HepG2 (cell line): Measurements from ENCODE around the gene SLCO2A1.

Experiments
- EP300 ChIP-seq, 3 experiments: sonication (generic) in 1 of 3; formaldehyde crosslinking in 1 of 3; IDR thresholded peaks; 2 replicates each; pipeline versions ENCODE4 v1.5.1 to v1.6.1; 2011 to 2020; ENCODE audit warnings: low read depth in 2 of 3, low read length in 2 of 3, borderline replicate concordance in 1 of 3, improper control_type of control experiment in 1 of 3, mild to moderate bottlenecking in 1 of 3, missing genetic modification reagents in 1 of 3, moderate library complexity in 1 of 3
- HNRNPLL ChIP-seq: fragments of 200-400 bp; formaldehyde crosslinking; IDR thresholded peaks from 2 replicates; pipeline ENCODE4 v1.6.1; 2017; ENCODE audit warnings: mild to moderate bottlenecking, low read depth, low read length; ENCODE audit not compliant: poor library complexity, severe bottlenecking
- NFYB ChIP-seq: sonication (generic); formaldehyde crosslinking; IDR thresholded peaks from 2 replicates; pipeline ENCODE4 v1.4.0; 2020; ENCODE audit warnings: missing genetic modification reagents
- NR2C2 ChIP-seq: sonication (generic); formaldehyde crosslinking; IDR thresholded peaks from 2 replicates; pipeline ENCODE4 v1.4.0; 2020; ENCODE audit warnings: missing genetic modification reagents, mild to moderate bottlenecking, moderate library complexity, borderline replicate concordance
- NR2F2 ChIP-seq: IDR thresholded peaks from 2 replicates; pipeline ENCODE4 v1.6.1; 2012; ENCODE audit warnings: low read depth, inconsistent platforms, borderline replicate concordance
- RAD21 ChIP-seq: fragments of 450-650 bp; formaldehyde crosslinking; IDR thresholded peaks from 2 replicates; pipeline ENCODE4 v1.5.0; 2020; ENCODE audit warnings: mild to moderate bottlenecking
- SUZ12 ChIP-seq: fragments of 150-350 bp; IDR thresholded peaks from 2 replicates; pipeline ENCODE4 v1.6.1; 2014; ENCODE audit warnings: low read depth, low read length
- TAF1 ChIP-seq: sonication (generic); formaldehyde crosslinking; IDR thresholded peaks from 2 replicates; pipeline ENCODE4 v1.4.0; 2020; ENCODE audit warnings: missing genetic modification reagents
- TF ChIP-seq, protein P1 (sequence below): sonication (generic); formaldehyde crosslinking; IDR thresholded peaks from 2 replicates; pipeline ENCODE4 v1.4.0; 2020; ENCODE audit warnings: missing genetic modification reagents, mild to moderate bottlenecking, borderline replicate concordance
- TF ChIP-seq, protein P2 (sequence below): sonication (generic); formaldehyde crosslinking; IDR thresholded peaks from 2 replicates; pipeline ENCODE4 v1.5.0; 2020; ENCODE audit warnings: mild to moderate bottlenecking, missing genetic modification reagents, moderate library complexity
- TF ChIP-seq, protein P3 (sequence below): sonication (generic); formaldehyde crosslinking; IDR thresholded peaks from 2 replicates; pipeline ENCODE4 v1.8.1; 2023; ENCODE audit warnings: mild to moderate bottlenecking, inconsistent platforms, moderate library complexity, missing genetic modification reagents, borderline replicate concordance
- TF ChIP-seq, protein P4 (sequence below): sonication (generic); formaldehyde crosslinking; IDR thresholded peaks from 2 replicates; pipeline ENCODE4 v1.8.0; 2023; ENCODE audit warnings: mild to moderate bottlenecking, missing genetic modification reagents
- TF ChIP-seq, protein P5 (sequence below): sonication (generic); formaldehyde crosslinking; IDR thresholded peaks from 2 replicates; pipeline ENCODE4 v1.4.0; 2020; ENCODE audit warnings: missing genetic modification reagents
- TF ChIP-seq, protein P6 (sequence below): IDR thresholded peaks from 2 replicates; pipeline ENCODE4 v1.6.1; 2016

DNA sequence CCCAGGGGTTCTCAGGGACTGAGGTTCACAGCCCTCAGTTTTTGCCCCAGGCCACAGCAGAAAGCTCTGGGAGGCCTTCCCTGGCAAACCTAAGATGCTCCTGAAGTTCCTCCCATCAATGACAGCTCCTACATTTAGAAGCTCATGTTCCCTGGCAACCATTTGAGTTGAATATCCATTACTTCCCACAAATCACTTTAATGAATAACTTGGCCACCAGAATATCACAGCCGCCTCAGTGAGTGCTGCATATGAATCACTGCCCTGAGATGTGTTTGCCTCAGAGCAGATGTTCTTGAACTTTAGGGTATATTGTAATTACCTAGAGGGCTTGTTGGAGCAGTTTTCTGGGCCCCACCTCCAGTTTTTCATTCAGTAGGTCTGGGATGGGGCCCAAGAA, 27.4 kb downstream of the SLCO2A1 start:
- TF ChIP-seq, protein P1, sequence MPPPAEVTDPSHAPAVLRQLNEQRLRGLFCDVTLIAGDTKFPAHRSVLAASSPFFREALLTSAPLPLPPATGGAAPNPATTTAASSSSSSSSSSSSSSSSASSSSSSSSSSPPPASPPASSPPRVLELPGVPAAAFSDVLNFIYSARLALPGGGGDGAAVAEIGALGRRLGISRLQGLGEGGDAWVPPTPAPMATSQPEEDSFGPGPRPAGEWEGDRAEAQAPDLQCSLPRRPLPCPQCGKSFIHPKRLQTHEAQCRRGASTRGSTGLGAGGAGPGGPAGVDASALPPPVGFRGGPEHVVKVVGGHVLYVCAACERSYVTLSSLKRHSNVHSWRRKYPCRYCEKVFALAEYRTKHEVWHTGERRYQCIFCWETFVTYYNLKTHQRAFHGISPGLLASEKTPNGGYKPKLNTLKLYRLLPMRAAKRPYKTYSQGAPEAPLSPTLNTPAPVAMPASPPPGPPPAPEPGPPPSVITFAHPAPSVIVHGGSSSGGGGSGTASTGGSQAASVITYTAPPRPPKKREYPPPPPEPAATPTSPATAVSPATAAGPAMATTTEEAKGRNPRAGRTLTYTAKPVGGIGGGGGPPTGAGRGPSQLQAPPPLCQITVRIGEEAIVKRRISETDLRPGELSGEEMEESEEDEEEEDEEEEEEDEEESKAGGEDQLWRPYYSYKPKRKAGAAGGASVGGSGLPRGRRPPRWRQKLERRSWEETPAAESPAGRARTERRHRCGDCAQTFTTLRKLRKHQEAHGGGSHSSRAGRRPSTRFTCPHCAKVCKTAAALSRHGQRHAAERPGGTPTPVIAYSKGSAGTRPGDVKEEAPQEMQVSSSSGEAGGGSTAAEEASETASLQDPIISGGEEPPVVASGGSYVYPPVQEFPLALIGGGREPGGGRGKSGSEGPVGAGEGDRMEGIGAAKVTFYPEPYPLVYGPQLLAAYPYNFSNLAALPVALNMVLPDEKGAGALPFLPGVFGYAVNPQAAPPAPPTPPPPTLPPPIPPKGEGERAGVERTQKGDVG (CRISPR knock-in tag): no peak
- TF ChIP-seq NR2C2 (no peak), TAF1 (CRISPR knock-in tag) (no peak), HNRNPLL (no peak), SUZ12 (no peak), EP300 (IDR thresholded peaks at IDR 0.05; ENCODE audit: low read depth in 2 of 2, low read length in 2 of 2) (no peak), EP300 (CRISPR knock-in tag; IDR thresholded peaks at IDR 0.05; ENCODE audit: borderline replicate concordance) (no peak), NR2F2 (no peak), RAD21 (CRISPR knock-in tag) (no peak), NFYB (CRISPR knock-in tag) (no peak)
- TF ChIP-seq, protein P2, sequence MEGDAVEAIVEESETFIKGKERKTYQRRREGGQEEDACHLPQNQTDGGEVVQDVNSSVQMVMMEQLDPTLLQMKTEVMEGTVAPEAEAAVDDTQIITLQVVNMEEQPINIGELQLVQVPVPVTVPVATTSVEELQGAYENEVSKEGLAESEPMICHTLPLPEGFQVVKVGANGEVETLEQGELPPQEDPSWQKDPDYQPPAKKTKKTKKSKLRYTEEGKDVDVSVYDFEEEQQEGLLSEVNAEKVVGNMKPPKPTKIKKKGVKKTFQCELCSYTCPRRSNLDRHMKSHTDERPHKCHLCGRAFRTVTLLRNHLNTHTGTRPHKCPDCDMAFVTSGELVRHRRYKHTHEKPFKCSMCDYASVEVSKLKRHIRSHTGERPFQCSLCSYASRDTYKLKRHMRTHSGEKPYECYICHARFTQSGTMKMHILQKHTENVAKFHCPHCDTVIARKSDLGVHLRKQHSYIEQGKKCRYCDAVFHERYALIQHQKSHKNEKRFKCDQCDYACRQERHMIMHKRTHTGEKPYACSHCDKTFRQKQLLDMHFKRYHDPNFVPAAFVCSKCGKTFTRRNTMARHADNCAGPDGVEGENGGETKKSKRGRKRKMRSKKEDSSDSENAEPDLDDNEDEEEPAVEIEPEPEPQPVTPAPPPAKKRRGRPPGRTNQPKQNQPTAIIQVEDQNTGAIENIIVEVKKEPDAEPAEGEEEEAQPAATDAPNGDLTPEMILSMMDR (CRISPR knock-in tag): no peak
- TF ChIP-seq, protein P3, sequence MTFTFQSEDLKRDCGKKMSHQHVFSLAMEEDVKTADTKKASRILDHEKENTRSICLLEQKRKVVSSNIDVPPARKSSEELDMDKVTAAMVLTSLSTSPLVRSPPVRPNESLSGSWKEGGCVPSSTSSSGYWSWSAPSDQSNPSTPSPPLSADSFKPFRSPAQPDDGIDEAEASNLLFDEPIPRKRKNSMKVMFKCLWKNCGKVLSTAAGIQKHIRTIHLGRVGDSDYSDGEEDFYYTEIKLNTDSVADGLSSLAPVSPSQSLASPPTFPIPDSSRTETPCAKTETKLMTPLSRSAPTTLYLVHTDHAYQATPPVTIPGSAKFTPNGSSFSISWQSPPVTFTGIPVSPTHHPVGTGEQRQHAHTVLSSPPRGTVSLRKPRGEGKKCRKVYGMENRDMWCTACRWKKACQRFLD (CRISPR knock-in tag): no peak
- TF ChIP-seq, protein P4, sequence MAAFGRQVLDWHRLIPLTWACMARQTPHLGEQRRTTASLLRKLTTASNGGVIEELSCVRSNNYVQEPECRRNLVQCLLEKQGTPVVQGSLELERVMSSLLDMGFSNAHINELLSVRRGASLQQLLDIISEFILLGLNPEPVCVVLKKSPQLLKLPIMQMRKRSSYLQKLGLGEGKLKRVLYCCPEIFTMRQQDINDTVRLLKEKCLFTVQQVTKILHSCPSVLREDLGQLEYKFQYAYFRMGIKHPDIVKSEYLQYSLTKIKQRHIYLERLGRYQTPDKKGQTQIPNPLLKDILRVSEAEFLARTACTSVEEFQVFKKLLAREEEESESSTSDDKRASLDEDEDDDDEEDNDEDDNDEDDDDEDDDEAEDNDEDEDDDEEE (CRISPR knock-in tag): no peak
- TF ChIP-seq, protein P5, sequence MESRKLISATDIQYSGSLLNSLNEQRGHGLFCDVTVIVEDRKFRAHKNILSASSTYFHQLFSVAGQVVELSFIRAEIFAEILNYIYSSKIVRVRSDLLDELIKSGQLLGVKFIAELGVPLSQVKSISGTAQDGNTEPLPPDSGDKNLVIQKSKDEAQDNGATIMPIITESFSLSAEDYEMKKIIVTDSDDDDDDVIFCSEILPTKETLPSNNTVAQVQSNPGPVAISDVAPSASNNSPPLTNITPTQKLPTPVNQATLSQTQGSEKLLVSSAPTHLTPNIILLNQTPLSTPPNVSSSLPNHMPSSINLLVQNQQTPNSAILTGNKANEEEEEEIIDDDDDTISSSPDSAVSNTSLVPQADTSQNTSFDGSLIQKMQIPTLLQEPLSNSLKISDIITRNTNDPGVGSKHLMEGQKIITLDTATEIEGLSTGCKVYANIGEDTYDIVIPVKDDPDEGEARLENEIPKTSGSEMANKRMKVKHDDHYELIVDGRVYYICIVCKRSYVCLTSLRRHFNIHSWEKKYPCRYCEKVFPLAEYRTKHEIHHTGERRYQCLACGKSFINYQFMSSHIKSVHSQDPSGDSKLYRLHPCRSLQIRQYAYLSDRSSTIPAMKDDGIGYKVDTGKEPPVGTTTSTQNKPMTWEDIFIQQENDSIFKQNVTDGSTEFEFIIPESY: no peak
- TF ChIP-seq, protein P6, sequence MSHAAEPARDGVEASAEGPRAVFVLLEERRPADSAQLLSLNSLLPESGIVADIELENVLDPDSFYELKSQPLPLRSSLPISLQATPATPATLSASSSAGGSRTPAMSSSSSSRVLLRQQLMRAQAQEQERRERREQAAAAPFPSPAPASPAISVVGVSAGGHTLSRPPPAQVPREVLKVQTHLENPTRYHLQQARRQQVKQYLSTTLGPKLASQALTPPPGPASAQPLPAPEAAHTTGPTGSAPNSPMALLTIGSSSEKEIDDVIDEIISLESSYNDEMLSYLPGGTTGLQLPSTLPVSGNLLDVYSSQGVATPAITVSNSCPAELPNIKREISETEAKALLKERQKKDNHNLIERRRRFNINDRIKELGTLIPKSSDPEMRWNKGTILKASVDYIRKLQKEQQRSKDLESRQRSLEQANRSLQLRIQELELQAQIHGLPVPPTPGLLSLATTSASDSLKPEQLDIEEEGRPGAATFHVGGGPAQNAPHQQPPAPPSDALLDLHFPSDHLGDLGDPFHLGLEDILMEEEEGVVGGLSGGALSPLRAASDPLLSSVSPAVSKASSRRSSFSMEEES (CRISPR knock-in tag): no peak
